Activated CD8-positive, alpha-beta memory T cell treated with anti-CD3 and anti-CD28 coated beads for 1 hour (primary cell): Measurements from ENCODE around the gene CSTPP1.
"Not testable (repeated sequence)": the region's sequence is repeated elsewhere in the genome, so short reads cannot be mapped to it uniquely, and the experiment has no call there.

Experiments used
- DNase-seq, 2 donors: peaks; one replicate each; pipeline ENCODE4 v3.0.0-alpha.2; 2020; ENCODE audit warnings: low read depth in 1 of 2; ENCODE audit errors: extremely low read depth in 1 of 2

CSTPP1 gene

GRCh38 chr11:46984987-46985386 lies 48.4 kb downstream of the CSTPP1 start:
- no peak for DNase-seq

DNA sequence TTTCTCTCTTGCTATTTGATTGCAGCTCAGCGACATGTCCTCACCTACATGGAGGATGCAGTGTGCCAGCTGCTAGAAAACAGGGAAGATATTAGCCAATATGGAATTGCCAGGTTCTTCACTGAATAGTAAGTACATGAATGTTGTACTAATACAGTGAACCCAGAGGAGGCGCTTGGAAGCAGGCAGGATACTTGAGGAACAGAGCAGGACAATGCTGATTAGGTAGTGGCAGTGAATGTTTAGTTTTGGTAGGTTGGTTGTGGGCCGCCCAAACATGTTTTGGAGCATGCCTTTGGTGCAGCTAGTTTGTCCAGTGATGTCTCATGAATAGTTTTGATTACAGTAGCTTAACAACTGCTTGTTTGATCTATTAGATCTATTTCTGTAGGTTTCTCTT lies 50.6 kb downstream of the CSTPP1 start:
- no peak for DNase-seq

DNA sequence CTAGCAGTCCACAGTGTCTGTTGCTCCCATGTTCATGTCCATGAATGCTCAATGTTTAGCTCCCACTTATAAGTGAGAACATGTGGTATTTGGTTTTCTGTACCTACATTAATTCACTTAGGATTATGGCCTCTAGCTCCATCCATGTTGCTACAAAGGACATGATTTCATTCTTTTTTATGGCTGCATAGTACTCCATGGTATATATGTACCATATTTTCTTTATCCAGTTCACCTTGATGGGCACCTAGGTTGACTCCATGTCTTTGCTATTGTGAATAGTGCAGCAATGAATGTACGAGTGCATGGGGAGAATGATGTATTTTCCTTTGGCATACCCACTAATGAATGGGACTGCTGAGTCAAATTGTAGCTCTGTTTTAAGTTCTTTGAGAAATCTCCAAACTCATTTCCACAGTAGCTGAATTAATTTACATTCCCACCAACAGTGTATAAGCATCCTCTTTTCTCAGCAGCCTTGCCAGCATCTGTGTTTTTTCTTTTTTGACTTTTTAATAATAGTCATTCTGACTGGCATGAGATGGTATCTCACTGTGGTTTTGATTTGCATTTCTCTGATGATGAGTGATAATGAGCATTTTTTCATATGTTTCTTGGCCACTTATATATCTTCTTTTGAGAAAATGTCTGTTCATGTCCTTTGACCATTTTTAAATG lies 53.4 kb downstream of the CSTPP1 start:
- not testable (repeated sequence) for DNase-seq

DNA sequence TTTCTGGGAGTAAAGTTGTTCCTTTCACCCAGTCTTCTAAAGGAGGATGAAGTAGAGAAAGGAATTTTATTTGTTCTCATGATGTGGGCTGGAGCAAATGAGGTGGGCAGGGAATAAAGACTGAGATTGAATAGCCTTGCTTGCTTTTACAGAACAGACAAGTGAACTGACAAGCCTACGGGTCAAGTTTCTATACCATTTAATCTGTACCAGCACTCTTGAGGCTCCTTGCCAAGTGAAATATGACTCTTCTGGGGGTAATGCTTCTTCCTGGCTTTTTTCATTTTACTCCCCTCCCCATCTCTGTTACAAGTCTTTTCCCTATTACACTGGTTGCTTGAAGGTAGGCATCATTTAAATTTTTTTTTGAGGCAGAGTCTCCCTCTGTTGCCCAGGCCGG lies 54.8 kb downstream of the CSTPP1 start:
- DNase-seq: no peak

- not testable (repeated sequence) for DNase-seq
These were observed 55.8 kb downstream of the CSTPP1 start for GRCh38 chr11:46992386-46992785.

GRCh38 chr11:46997796-46998195 lies 61.2 kb downstream of the CSTPP1 start:
- DNase-seq: not testable (repeated sequence)

- DNase-seq: no peak
These were observed 62.7 kb downstream of the CSTPP1 start for GRCh38 chr11:46999217-46999616.

GRCh38 chr11:47000033-47000432 lies 63.5 kb downstream of the CSTPP1 start:
- no peak for DNase-seq

DNA sequence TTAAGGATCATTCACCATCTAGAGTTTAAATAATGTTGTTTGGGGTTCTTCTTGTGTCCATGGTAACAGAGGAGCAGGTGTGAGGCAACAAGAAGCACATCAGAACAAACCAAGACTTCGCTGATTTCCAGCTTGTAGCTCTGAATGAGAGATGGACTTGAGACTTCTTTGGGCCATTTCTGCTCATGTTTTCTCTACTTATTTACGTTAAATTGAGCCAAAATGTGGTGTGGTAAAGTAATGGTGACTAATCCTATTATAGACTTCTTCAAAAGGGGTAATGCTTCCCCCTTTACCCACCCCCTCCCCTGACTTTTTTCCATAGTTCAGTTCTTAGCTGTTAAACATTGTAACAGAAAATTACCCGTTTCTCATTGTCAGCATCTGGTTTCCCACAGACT lies 65.2 kb downstream of the CSTPP1 start:
- DNase-seq: no peak

DNA sequence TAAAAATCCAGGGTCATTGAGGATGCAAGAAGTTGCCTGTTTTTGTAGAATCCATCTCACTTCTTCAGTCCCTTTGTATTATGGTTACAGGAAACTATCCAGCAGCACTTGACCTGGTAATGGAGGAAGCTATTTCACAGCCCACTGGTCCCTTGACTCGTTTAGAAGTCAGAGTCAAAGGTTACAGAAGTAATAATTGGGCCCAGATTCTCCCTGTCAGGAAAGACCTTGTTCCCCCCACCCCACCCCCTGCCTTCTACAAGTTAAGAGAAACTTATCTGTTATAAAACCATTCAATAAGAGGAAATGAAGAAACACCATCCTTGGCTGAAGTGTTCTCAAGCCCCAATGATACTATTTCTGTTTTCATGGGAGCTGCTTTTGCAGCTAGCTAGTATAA lies 65.8 kb downstream of the CSTPP1 start:
- no peak for DNase-seq

GRCh38 chr11:47003180-47003877 lies 66.8 kb downstream of the CSTPP1 start:
- DNase-seq: no peak

DNA sequence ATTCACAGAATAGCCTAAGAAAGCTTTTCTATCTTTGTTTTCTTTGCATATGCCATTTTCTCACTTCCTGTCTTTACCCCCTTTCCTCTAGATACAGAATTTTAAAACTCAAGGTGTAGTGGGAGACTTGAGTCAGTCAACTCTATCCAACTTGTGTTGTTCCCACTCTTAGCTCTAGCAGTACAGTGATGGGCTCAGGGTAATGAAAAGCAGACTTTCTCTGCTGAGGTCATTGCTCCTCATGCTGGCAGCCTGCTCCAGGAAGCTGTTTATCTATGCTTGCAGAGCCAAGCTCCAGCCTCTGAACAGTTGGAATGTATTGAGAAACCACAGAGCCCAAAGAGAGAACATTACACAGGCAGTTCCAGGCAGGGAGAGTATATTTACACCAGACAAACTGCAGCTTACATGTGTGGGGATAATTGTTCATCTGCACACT lies 68.1 kb downstream of the CSTPP1 start:
- no peak for DNase-seq

DNA sequence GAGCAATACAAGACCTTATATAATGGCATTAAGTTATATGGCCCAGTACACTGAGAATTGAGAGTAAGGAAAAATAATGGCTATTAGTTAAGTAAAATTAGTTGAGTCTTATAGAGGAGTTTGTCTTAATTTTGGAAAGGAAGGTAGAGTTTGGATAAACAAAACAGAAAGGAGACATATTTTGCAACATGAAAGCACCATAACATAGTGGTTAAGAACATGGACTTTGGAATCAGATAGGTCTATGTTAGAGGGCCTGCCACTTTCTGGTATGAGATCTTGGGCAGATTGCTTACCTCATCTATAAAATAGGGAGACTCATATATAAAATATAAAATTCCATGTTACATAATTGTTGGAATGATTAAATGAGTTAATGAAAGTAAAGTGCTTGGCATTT lies 68.9 kb downstream of the CSTPP1 start:
- no peak for DNase-seq

DNA sequence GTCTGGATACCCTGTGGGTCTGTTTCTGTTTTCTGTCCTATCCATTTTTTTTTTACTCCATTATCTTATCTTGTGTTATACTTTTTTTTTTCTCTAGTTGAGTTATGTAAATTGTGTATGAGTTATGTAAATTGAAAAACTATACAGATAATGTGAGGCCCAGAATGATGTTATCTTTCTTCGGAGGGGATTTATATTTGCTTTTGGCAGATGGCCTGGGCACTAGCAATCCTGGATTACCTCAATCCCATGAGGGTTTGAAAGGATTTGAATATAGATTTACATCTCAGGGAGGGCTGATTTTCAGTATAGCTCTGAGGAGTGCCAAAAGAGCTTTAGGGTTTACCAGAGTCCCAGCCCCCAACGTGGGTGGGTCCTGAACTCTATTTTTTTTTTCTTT lies 71.0 kb downstream of the CSTPP1 start:
- no peak for DNase-seq

GRCh38 chr11:47010179-47010578 lies 73.6 kb downstream of the CSTPP1 start:
- DNase-seq: no peak

GRCh38 chr11:47014097-47014496 lies 77.5 kb downstream of the CSTPP1 start:
- no peak for DNase-seq

DNA sequence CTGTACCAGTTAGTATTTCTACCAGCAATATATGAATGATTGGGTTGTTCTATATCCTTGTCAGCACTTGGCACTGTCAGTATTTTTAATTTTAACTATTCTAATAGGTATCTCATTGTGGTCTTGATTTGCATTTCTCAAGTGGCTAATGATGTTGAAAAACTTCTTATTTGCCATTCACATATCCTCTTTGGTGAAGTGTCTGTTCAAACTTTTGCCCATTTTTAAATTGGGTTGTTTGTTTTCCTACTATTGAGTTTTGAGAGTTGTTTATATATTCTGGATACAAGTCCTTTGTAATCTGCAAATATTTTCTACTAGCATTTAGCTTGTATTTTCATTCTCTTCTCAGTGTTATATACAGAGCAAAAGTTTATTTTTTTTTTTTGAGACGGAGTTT lies 82.1 kb downstream of the CSTPP1 start:
- DNase-seq: no peak

GRCh38 chr11:47020793-47021526 lies 84.4 kb downstream of the CSTPP1 start:
- DNase-seq: no peak

- DNase-seq: no peak
These were observed 84.9 kb downstream of the CSTPP1 start for GRCh38 chr11:47021527-47021818.

DNA sequence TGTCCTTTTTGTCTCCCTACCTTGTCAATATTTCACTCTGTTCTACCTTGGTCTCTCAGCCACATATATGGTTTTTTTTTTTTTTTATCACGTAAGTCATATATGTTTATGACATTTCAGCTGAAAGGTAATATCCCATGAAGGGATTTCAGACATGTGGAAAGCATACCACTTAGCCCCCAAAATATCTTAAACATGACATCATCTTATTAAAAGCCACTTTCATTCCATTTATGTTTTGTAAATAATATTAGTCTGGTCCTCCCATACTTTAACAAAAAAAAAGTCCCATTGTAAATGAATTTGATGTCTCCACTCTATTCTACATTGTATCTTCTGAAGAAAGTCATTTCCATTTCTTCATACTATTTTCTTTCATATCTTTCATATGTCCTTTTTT lies 85.4 kb downstream of the CSTPP1 start:
- no peak for DNase-seq

GRCh38 chr11:47028195-47029093 lies 91.9 kb downstream of the CSTPP1 start:
- DNase-seq: no peak
